GM19099 (cell line): ENCODE results near the gene BBOX1.

ENCODE experiments used
- POLR2A ChIP-seq: IDR thresholded peaks from 3 replicates; pipeline ENCODE4 v1.6.1; 2011; ENCODE audit warnings: low read depth; ENCODE audit not compliant: insufficient read length; ENCODE audit errors: extremely low read depth

Gene BBOX1

GRCh38 chr11:27171376-27171958 lies 130.9 kb downstream of the BBOX1 start:
- no peak for TF ChIP-seq POLR2A

GRCh38 chr11:27173545-27173944 lies 132.9 kb downstream of the BBOX1 start:
- TF ChIP-seq POLR2A, result no peak

GRCh38 chr11:27174021-27174420 lies 133.4 kb downstream of the BBOX1 start:
- no peak for TF ChIP-seq POLR2A

- no peak for TF ChIP-seq POLR2A
These were observed 134.1 kb downstream of the BBOX1 start for GRCh38 chr11:27174672-27175210.
